H1 (cell line): Measurements from ENCODE around the gene TMPRSS4. TPM values are rescaled to one million over a fixed set of nuclear protein-coding genes. Genes with fewer than 3 reads are reported as not detected.

Experiments
- CTCF ChIA-PET: fragments of 300-600 bp; sonication (Branson Sonifier 250); formaldehyde crosslinking; loops from one replicate; lab custom pipeline; 2021; ENCODE audit not compliant: partially characterized antibody; lab: Charles Lee
- POLR2A ChIA-PET: fragments of 300-600 bp; sonication (Branson Sonifier 250); formaldehyde crosslinking; loops from one replicate; lab custom pipeline; 2021; ENCODE audit warnings: inconsistent platforms; ENCODE audit not compliant: partially characterized antibody; lab: Charles Lee
- DNase-seq, 2 experiments: peaks; one replicate each; pipeline versions ENCODE4 v3.0.0 to v3.0.0-alpha.2; 2010 to 2022; ENCODE audit warnings: low spot score in 2 of 2, low read depth in 1 of 2, mixed read lengths in 1 of 2
- FAIRE-seq: peaks from 2 replicates; lab custom pipeline; 2011; peaks lifted over from hg19 to GRCh38; lab: Jason Lieb, UNC
- H2AFZ ChIP-seq: 2 replicates; pipeline ENCODE4 v1.8.1; 2012; ENCODE audit warnings: low read length, inconsistent platforms
- H2AK5ac ChIP-seq: 2 replicates; pipeline ENCODE4 v1.6.1; 2013; ENCODE audit warnings: low read depth, low read length
- H2BK120ac ChIP-seq: replicated peaks from 2 replicates; pipeline ENCODE3; 2013; ENCODE audit warnings: low read depth, low read length, inconsistent platforms
- H2BK12ac ChIP-seq: 2 replicates; pipeline ENCODE4 v1.6.1; 2013; ENCODE audit warnings: low read depth, low read length
- H2BK15ac ChIP-seq: 2 replicates; pipeline ENCODE4 v1.6.1; 2013; ENCODE audit warnings: low read length
- H2BK20ac ChIP-seq: 2 replicates; pipeline ENCODE4 v1.6.1; 2013; ENCODE audit warnings: low read length
- H2BK5ac ChIP-seq: 2 replicates; pipeline ENCODE4 v1.6.1; 2013; ENCODE audit warnings: low read depth, low read length
- H3K14ac ChIP-seq: 2 replicates; pipeline ENCODE4 v1.6.1; 2013; ENCODE audit warnings: inconsistent platforms; ENCODE audit not compliant: insufficient read length
- H3K18ac ChIP-seq: 2 replicates; pipeline ENCODE4 v1.6.1; 2013; ENCODE audit warnings: low read length; ENCODE audit errors: extremely low read depth
- H3K23ac ChIP-seq: 2 replicates; pipeline ENCODE4 v1.6.1; 2013; ENCODE audit warnings: inconsistent platforms; ENCODE audit not compliant: insufficient read length
- H3K23me2 ChIP-seq: 2 replicates; pipeline ENCODE4 v1.6.1; 2013; ENCODE audit warnings: low read depth, low read length
- H3K27ac ChIP-seq: 2 replicates; pipeline ENCODE4 v1.6.1; 2011; ENCODE audit warnings: low read depth, low read length, inconsistent platforms
- H3K27me3 ChIP-seq, 4 experiments: replicated peaks in 1 of 4; 1 replicate in 1 of 4; 2 replicates in 3 of 4; pipeline versions ENCODE4 v1.6.1 to v1.8.1; 2011 to 2013; ENCODE audit warnings: low read length in 3 of 4, mild to moderate bottlenecking in 3 of 4, inconsistent platforms in 2 of 4, mixed read lengths in 2 of 4, moderate library complexity in 1 of 4; ENCODE audit not compliant: control insufficient read depth in 3 of 4, insufficient read depth in 3 of 4; ENCODE audit errors: extremely low read depth in 1 of 4
- H3K36me3 ChIP-seq, 4 experiments: 2 replicates each; pipeline versions ENCODE4 v1.6.1 to v1.8.1; 2011 to 2013; ENCODE audit warnings: mild to moderate bottlenecking in 4 of 4, low read length in 3 of 4, moderate library complexity in 2 of 4, control low read depth in 1 of 4, inconsistent platforms in 1 of 4; ENCODE audit not compliant: insufficient read depth in 4 of 4, control insufficient read depth in 2 of 4
- H3K4ac ChIP-seq: replicated peaks from 2 replicates; pipeline ENCODE3; 2013; ENCODE audit warnings: low read length, low read depth, mixed read lengths, inconsistent platforms; ENCODE audit not compliant: insufficient read length
- H3K4me1 ChIP-seq, 4 experiments: replicated peaks in 1 of 4; 1 replicate in 1 of 4; 2 replicates in 3 of 4; pipeline versions ENCODE4 v1.6.1 to v1.8.1; 2011 to 2013; ENCODE audit warnings: low read length in 3 of 4, inconsistent platforms in 2 of 4, mixed read lengths in 1 of 4; ENCODE audit not compliant: insufficient read depth in 4 of 4, control insufficient read depth in 3 of 4
- H3K4me2 ChIP-seq, 2 experiments: 2 replicates each; pipeline versions ENCODE4 v1.6.1 to v1.8.1; 2011 to 2013; ENCODE audit warnings: low read depth in 2 of 2, low read length in 2 of 2, control low read depth in 1 of 2, inconsistent platforms in 1 of 2, mild to moderate bottlenecking in 1 of 2; ENCODE audit not compliant: insufficient read depth in 1 of 2
- H3K4me3 ChIP-seq, 4 experiments: fragments of 200-600, 300-600 bp in 1 of 4; sonication (generic), shearing (Covaris generic), sonication (Bioruptor Twin) in 1 of 4; 2 replicates each; pipeline versions ENCODE4 v1.5.1 to v1.8.1; 2011 to 2016; ENCODE audit warnings: low read length in 4 of 4, low read depth in 3 of 4, control low read depth in 2 of 4, inconsistent platforms in 2 of 4, mild to moderate bottlenecking in 2 of 4, mixed read lengths in 1 of 4, moderate library complexity in 1 of 4; ENCODE audit not compliant: insufficient read depth in 2 of 4; ENCODE audit errors: extremely low read depth in 1 of 4
- H3K56ac ChIP-seq: replicated peaks from 2 replicates; pipeline ENCODE3; 2013; ENCODE audit warnings: low read depth, mild to moderate bottlenecking, mixed read lengths, low read length, inconsistent platforms; ENCODE audit not compliant: insufficient read length
- H3K79me1 ChIP-seq: 2 replicates; pipeline ENCODE4 v1.6.1; 2013; ENCODE audit warnings: low read depth, low read length, control low read depth
- H3K79me2 ChIP-seq, 2 experiments: 2 replicates each; pipeline versions ENCODE4 v1.6.1 to v1.8.1; 2012 to 2013; ENCODE audit warnings: low read length in 2 of 2, mild to moderate bottlenecking in 2 of 2, inconsistent platforms in 1 of 2; ENCODE audit not compliant: insufficient read depth in 2 of 2, control insufficient read depth in 1 of 2
- H3K9ac ChIP-seq, 4 experiments: replicated peaks in 1 of 4; 1 replicate in 1 of 4; 2 replicates in 3 of 4; pipeline versions ENCODE4 v1.6.1 to v1.8.1; 2011 to 2013; ENCODE audit warnings: low read depth in 3 of 4, low read length in 3 of 4, control low read depth in 2 of 4, mild to moderate bottlenecking in 2 of 4, moderate library complexity in 2 of 4, inconsistent platforms in 1 of 4; ENCODE audit errors: extremely low read depth in 1 of 4
- H3K9me3 ChIP-seq, 2 experiments: 2 replicates each; pipeline versions ENCODE4 v1.6.1 to v1.8.1; 2012 to 2013; ENCODE audit warnings: mild to moderate bottlenecking in 2 of 2, moderate library complexity in 2 of 2, control low read depth in 1 of 2, inconsistent platforms in 1 of 2, low read depth in 1 of 2, low read length in 1 of 2, mixed read lengths in 1 of 2; ENCODE audit not compliant: insufficient read depth in 2 of 2
- H4K20me1 ChIP-seq, 2 experiments: replicated peaks in 1 of 2; 2 replicates each; pipeline versions ENCODE3 to v1.8.1; 2011 to 2013; ENCODE audit warnings: inconsistent platforms in 2 of 2, low read length in 2 of 2, mild to moderate bottlenecking in 1 of 2; ENCODE audit not compliant: insufficient read depth in 2 of 2, control insufficient read depth in 1 of 2
- H4K5ac ChIP-seq: 2 replicates; pipeline ENCODE4 v1.6.1; 2013; ENCODE audit warnings: low read length, low read depth, mixed read lengths, inconsistent platforms; ENCODE audit not compliant: insufficient read length
- H4K8ac ChIP-seq: 2 replicates; pipeline ENCODE4 v1.8.0; 2013; ENCODE audit warnings: mild to moderate bottlenecking, moderate library complexity, low read length, inconsistent platforms; ENCODE audit not compliant: insufficient read depth; ENCODE audit errors: extremely low read depth
- H4K91ac ChIP-seq: replicated peaks from 2 replicates; pipeline ENCODE3; 2013; ENCODE audit warnings: low read length, mixed read lengths, inconsistent platforms; ENCODE audit not compliant: insufficient read length
- ASH2L ChIP-seq: fragments of 200-600, 300-600 bp; sonication (generic); IDR thresholded peaks from one replicate; pipeline ENCODE4 v1.7.1; 2017; ENCODE audit warnings: low read length
- EZH2 ChIP-seq: fragments of 200-600 bp; sonication (generic); IDR thresholded peaks from 2 replicates; pipeline ENCODE4 v1.7.1; 2012; ENCODE audit warnings: low read depth, mild to moderate bottlenecking, moderate library complexity, low read length, inconsistent platforms; ENCODE audit not compliant: severe bottlenecking
- JUND ChIP-seq: IDR thresholded peaks from 2 replicates; pipeline ENCODE4 v1.6.1; 2011; ENCODE audit warnings: mild to moderate bottlenecking, improper control_type of control experiment, low read length
- MAFK ChIP-seq: IDR thresholded peaks from 2 replicates; pipeline ENCODE4 v1.6.1; 2012; ENCODE audit warnings: low read depth, mild to moderate bottlenecking, improper control_type of control experiment, low read length
- MAX ChIP-seq: IDR thresholded peaks from 2 replicates; pipeline ENCODE4 v1.6.1; 2012; ENCODE audit warnings: inconsistent platforms
- RNF2 ChIP-seq: fragments of 200-900, 300-1000 bp; sonication (generic); IDR thresholded peaks from 2 replicates; pipeline ENCODE4 v1.7.1; 2016; ENCODE audit warnings: borderline replicate concordance, low read depth, mild to moderate bottlenecking, antibody characterized with exemption, low read length; ENCODE audit not compliant: poor library complexity, severe bottlenecking; ENCODE audit errors: missing control alignments
- SRF ChIP-seq: IDR thresholded peaks from 2 replicates; pipeline ENCODE4 v1.6.1; 2011; ENCODE audit warnings: mild to moderate bottlenecking, low read depth, low read length, moderate library complexity
- SUZ12 ChIP-seq: fragments of 200-600 bp; sonication (generic); IDR thresholded peaks from 2 replicates; pipeline ENCODE4 v1.6.1; 2012; ENCODE audit warnings: mild to moderate bottlenecking, inconsistent platforms, low read length, moderate library complexity, mixed read lengths
- USF2 ChIP-seq: IDR thresholded peaks from 2 replicates; pipeline ENCODE4 v1.6.1; 2011; ENCODE audit warnings: low read length, improper control_type of control experiment
- WGBS, 2 experiments: shearing (Covaris generic) in 1 of 2; methylation state at CpG; one replicate each; pipeline versions ENCODE4 v1.1.6 to v1.1.7; 2013 to 2015; ENCODE audit warnings: low lambda C conversion rate in 2 of 2, mixed read lengths in 2 of 2, inconsistent platforms in 1 of 2, low coverage in 1 of 2, missing lambda C conversion rate in 1 of 2; ENCODE audit not compliant: insufficient replicate concordance in 2 of 2, insufficient coverage in 1 of 2, insufficient read length in 1 of 2; ENCODE audit errors: extremely low coverage in 1 of 2, missing lambda C conversion rate in 1 of 2; 5-methylcytosine and 5-hydroxymethylcytosine counted together
- polyA plus RNA-seq, 7 experiments: library from polyadenylated mRNA; depleted of rRNA in 3 of 7; stranded (reverse) in 5 of 7; unstranded in 2 of 7; fragments of >200 nt in 5 of 7; fragments of 200-250 nt in 2 of 7; gene quantifications; 1 replicate in 5 of 7; 2 replicates in 1 of 7; 4 replicates in 1 of 7; pipeline versions ENCODE4 v1.2.1 to v1.2.3, GENCODE V29; 2011 to 2013; ENCODE audit warnings: missing spikeins in 2 of 7, mixed read lengths in 2 of 7
- total RNA-seq: library from RNA; stranded (reverse); fragmentation: NEBNext Ultra II Directional; extraction: Animal tissue kit (Norgen Biotek cat#: 25700); gene quantifications from 2 replicates; pipeline ENCODE4 v1.2.1, GENCODE V29; 2021

The TMPRSS4 gene
- total and polyA plus RNA-seq, 2 of the 8 experiments (the other 6 are each of a cell fraction or from before 2014, with no cell fraction given), result 0.11 to 0.58 TPM

DNA sequence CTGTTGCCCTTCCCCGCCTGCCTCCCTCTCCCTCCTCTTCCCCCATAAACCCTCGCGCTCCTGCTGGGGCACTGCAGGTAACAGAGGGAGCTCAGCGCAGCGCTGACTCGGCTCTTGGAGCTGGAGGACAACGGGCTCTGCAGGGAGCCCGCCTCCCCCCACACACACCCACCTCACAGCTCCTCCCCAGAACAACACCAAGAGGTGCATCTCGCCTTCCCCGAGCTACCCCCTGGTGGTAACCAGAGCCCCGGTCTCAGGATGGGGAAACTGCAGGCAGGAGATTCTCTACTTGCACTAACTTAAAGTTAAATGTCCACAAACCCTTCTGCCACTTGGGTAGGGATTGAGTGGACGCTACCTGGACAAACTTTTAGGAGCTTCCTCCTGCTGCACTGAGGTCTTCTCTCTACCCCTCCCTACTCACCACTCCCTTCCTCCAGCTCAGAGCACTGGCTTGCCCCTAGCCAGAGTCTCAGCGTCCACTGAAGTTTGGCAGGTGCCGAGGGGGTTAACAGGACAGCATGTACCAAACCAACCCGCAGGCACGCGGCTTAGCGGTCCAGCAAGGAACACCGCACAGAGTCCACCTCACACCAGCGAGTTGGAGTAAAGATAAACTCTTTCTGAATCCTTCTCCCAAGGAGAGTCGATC is 79.8 kb downstream of the TMPRSS4 start:
- Histone ChIP-seq H2BK120ac (no peak overlapping the region), H2BK15ac (no peak overlapping the region; the same call in 1 of the 2 replicates), H3K4me3 (peak overlapping the region; percentile 14 to 56 (median 32); a peak in 7 of 8 replicates), H2BK12ac (peak overlapping the region; percentile 87; the same call in 1 of the 2 replicates), H3K4me1 (peaks cover 4 to 53% (median 39%) of the 10 kb centered on the region in 4 experiments), H3K27me3 (peaks cover 26 to 79% (median 71%) of the 10 kb centered on the region in 4 experiments), H3K14ac (no peak overlapping the region), H3K23me2 (peaks cover 27% of the 10 kb centered on the region), H3K36me3 (no peaks in the 10 kb centered on the region), H3K18ac (0 out of 2 replicates have a peak overlapping the region, but pooled peaks have one; percentile 26), H3K4me2 (peak overlapping the region; percentile 76 to 91), H4K91ac (no peak overlapping the region), H3K27ac (no peak overlapping the region), H3K4ac (no peak overlapping the region), H3K9me3 (no peaks in the 10 kb centered on the region), H4K5ac (no peak overlapping the region), H2BK5ac (peak overlapping the region; percentile 12; the same call in 1 of the 2 replicates), H3K23ac (no peak overlapping the region), H2AK5ac (no peak overlapping the region), H3K9ac (no peak overlapping the region), H3K56ac (no peak overlapping the region), H2BK20ac (no peak overlapping the region), H4K20me1 (no peaks in the 10 kb centered on the region), H3K79me1 (no peaks in the 10 kb centered on the region), H3K79me2 (no peaks in the 10 kb centered on the region), H4K8ac (no peak overlapping the region), H2AFZ (0 out of 2 replicates have a peak overlapping the region, but pooled peaks have one; percentile 27)
- TF ChIP-seq SUZ12, result peak; percentile 50; the same call in 1 of the 2 replicates
- TF ChIP-seq EZH2, result peak; percentile 62
- TF ChIP-seq ASH2L, result no peak
- no peak for TF ChIP-seq SRF
- no peak for TF ChIP-seq MAFK
- TF ChIP-seq JUND, result no peak
- no peak for TF ChIP-seq USF2
- TF ChIP-seq RNF2, result peak; percentile 29
- TF ChIP-seq MAX, result peak; percentile 54
- FAIRE-seq, result no peak
- CTCF ChIA-PET, result interaction anchor here (0.7 to 7.4 kb wide), 11 partner anchors 9 to 196 kb away, joined by 3 to 170 read pairs (median 7); partner anchors contain the start of gene SCN2B
- no peak for DNase-seq
- 5% methylated on average over 14 of the region's 21 CpGs; no CpG with 5 or more reads in 1 of the 2 experiments for WGBS, 2 experiments
- POLR2A ChIA-PET, result interaction anchor here (1.0 to 3.3 kb wide), 7 partner anchors 8 to 24 kb away, joined by 3 to 16 read pairs (median 5); no protein-coding TSS in a partner anchor
